HEK293 (cell line): ENCODE results near the gene NIN.
A peak's percentile ranks its signal among the peaks of the same experiment; 100 is the strongest.

Source experiments
- CTCF ChIA-PET: fragments of 350-600 bp; formaldehyde crosslinking; extraction: SDS; loops from one replicate; lab custom pipeline; 2021; ENCODE audit warnings: antibody characterized with exemption; lab: Yijun Ruan, JAX
- POLR2A ChIA-PET: fragments of 300-600 bp; formaldehyde crosslinking; extraction: SDS; loops from one replicate; lab custom pipeline; 2020; ENCODE audit warnings: antibody characterized with exemption, inconsistent platforms; lab: Yijun Ruan, JAX
- H3K27ac ChIP-seq: fragments of 200-500 bp; sonication (Bioruptor generic); 2 replicates; pipeline ENCODE4 v1.5.1; 2014; ENCODE audit warnings: low read depth, low read length, control low read depth, inconsistent platforms; ENCODE audit errors: extremely low read depth
- H3K36me3 ChIP-seq, 2 experiments: fragments of 200-500 bp in 1 of 2; sonication (Bioruptor generic) in 1 of 2; 1 replicate in 1 of 2; 2 replicates in 1 of 2; pipeline ENCODE4 v1.5.1; 2014 to 2017; ENCODE audit warnings: inconsistent platforms in 2 of 2, low read length in 2 of 2; ENCODE audit not compliant: control insufficient read depth in 2 of 2, insufficient read depth in 1 of 2
- H3K4me1 ChIP-seq: fragments of 200-500 bp; sonication (Bioruptor generic); 2 replicates; pipeline ENCODE4 v1.5.1; 2014; ENCODE audit warnings: mild to moderate bottlenecking, low read length, inconsistent platforms; ENCODE audit not compliant: control insufficient read depth, insufficient read depth
- H3K4me3 ChIP-seq: 2 replicates; pipeline ENCODE4 v1.5.1; 2011; ENCODE audit warnings: low read depth, mild to moderate bottlenecking, control low read depth, low read length, moderate library complexity
- H3K9me3 ChIP-seq: fragments of 200-500 bp; sonication (Bioruptor generic); 2 replicates; pipeline ENCODE4 v1.5.1; 2014; ENCODE audit warnings: low read depth, low read length, inconsistent platforms; ENCODE audit not compliant: control insufficient read depth, insufficient read depth
- EGR2 ChIP-seq: fragments of 450-650 bp; formaldehyde crosslinking; IDR thresholded peaks from 2 replicates; pipeline ENCODE4 v1.5.1; 2016; ENCODE audit warnings: low read depth, missing biosample characterization, missing genetic modification characterization
- GLIS1 ChIP-seq: fragments of 450-650 bp; formaldehyde crosslinking; IDR thresholded peaks from 2 replicates; pipeline ENCODE4 v1.5.1; 2016; ENCODE audit warnings: missing biosample characterization, missing genetic modification characterization
- GLIS2 ChIP-seq: fragments of 450-650 bp; formaldehyde crosslinking; IDR thresholded peaks from 2 replicates; pipeline ENCODE4 v1.5.1; 2016; ENCODE audit warnings: missing biosample characterization, missing genetic modification characterization
- KLF8 ChIP-seq: fragments of 450-650 bp; formaldehyde crosslinking; IDR thresholded peaks from 2 replicates; pipeline ENCODE4 v1.5.1; 2016; ENCODE audit warnings: missing biosample characterization, missing genetic modification characterization
- PATZ1 ChIP-seq: fragments of 450-650 bp; formaldehyde crosslinking; IDR thresholded peaks from 2 replicates; pipeline ENCODE4 v1.5.1; 2016; ENCODE audit warnings: missing biosample characterization, missing genetic modification characterization
- PBX3 ChIP-seq: sonication (generic); formaldehyde crosslinking; IDR thresholded peaks from 2 replicates; pipeline ENCODE4 v1.8.1; 2022; ENCODE audit warnings: mild to moderate bottlenecking, moderate library complexity, missing genetic modification reagents
- SALL2 ChIP-seq: fragments of 450-650 bp; formaldehyde crosslinking; IDR thresholded peaks from 2 replicates; pipeline ENCODE4 v1.5.0; 2017; ENCODE audit warnings: missing biosample characterization, mild to moderate bottlenecking, missing genetic modification characterization, borderline replicate concordance
- SCRT2 ChIP-seq: fragments of 450-650 bp; formaldehyde crosslinking; IDR thresholded peaks from 2 replicates; pipeline ENCODE4 v1.5.1; 2016; ENCODE audit warnings: missing biosample characterization, missing genetic modification characterization
- SP3 ChIP-seq: fragments of 450-650 bp; formaldehyde crosslinking; IDR thresholded peaks from 2 replicates; pipeline ENCODE4 v1.5.1; 2016; ENCODE audit warnings: missing biosample characterization, missing genetic modification characterization
- WT1 ChIP-seq: fragments of 450-650 bp; formaldehyde crosslinking; IDR thresholded peaks from 2 replicates; pipeline ENCODE4 v1.5.1; 2016; ENCODE audit warnings: missing biosample characterization, missing genetic modification characterization
- YY1 ChIP-seq: fragments of 450-650 bp; formaldehyde crosslinking; IDR thresholded peaks from 2 replicates; pipeline ENCODE4 v1.5.1; 2018; ENCODE audit warnings: missing biosample characterization, missing genetic modification characterization
- ZBTB17 ChIP-seq: fragments of 450-650 bp; formaldehyde crosslinking; IDR thresholded peaks from 2 replicates; pipeline ENCODE4 v1.5.1; 2016; ENCODE audit warnings: missing biosample characterization, missing genetic modification characterization
- ZBTB8A ChIP-seq: fragments of 450-650 bp; formaldehyde crosslinking; IDR thresholded peaks from 2 replicates; pipeline ENCODE4 v1.5.1; 2016; ENCODE audit warnings: missing biosample characterization, missing genetic modification characterization
- ZEB2 ChIP-seq: fragments of 450-650 bp; formaldehyde crosslinking; IDR thresholded peaks from 2 replicates; pipeline ENCODE4 v1.5.1; 2016; ENCODE audit warnings: missing biosample characterization, missing genetic modification characterization
- ZFP69B ChIP-seq: fragments of 450-650 bp; formaldehyde crosslinking; IDR thresholded peaks from 2 replicates; pipeline ENCODE4 v1.5.1; 2016; ENCODE audit warnings: missing biosample characterization, missing genetic modification characterization
- ZIC2 ChIP-seq: fragments of 450-650 bp; formaldehyde crosslinking; IDR thresholded peaks from 2 replicates; pipeline ENCODE4 v1.5.1; 2016; ENCODE audit warnings: missing biosample characterization, missing genetic modification characterization
- ZNF114 ChIP-seq: fragments of 450-650 bp; formaldehyde crosslinking; IDR thresholded peaks from 2 replicates; pipeline ENCODE4 v1.5.0; 2017; ENCODE audit warnings: missing biosample characterization, missing genetic modification characterization
- ZNF2 ChIP-seq: fragments of 450-650 bp; formaldehyde crosslinking; IDR thresholded peaks from 2 replicates; pipeline ENCODE4 v1.5.1; 2016; ENCODE audit warnings: missing biosample characterization, missing genetic modification characterization
- ZNF202 ChIP-seq: fragments of 450-650 bp; formaldehyde crosslinking; IDR thresholded peaks from 2 replicates; pipeline ENCODE4 v1.5.1; 2016; ENCODE audit warnings: missing biosample characterization, missing genetic modification characterization, borderline replicate concordance
- ZNF335 ChIP-seq: fragments of 450-650 bp; formaldehyde crosslinking; conservative IDR thresholded peaks from 2 replicates; pipeline ENCODE4 v1.5.1; 2016; ENCODE audit warnings: missing biosample characterization, missing genetic modification characterization
- ZNF426 ChIP-seq: fragments of 450-650 bp; formaldehyde crosslinking; IDR thresholded peaks from 2 replicates; pipeline ENCODE4 v1.5.1; 2017; ENCODE audit warnings: missing biosample characterization, missing genetic modification characterization, mild to moderate bottlenecking, inconsistent platforms, moderate library complexity
- ZNF433 ChIP-seq: fragments of 450-650 bp; formaldehyde crosslinking; IDR thresholded peaks from 2 replicates; pipeline ENCODE4 v1.5.1; 2016; ENCODE audit warnings: missing biosample characterization, missing genetic modification characterization, low read depth
- ZNF561 ChIP-seq: fragments of 450-650 bp; IDR thresholded peaks from 2 replicates; pipeline ENCODE4 v1.5.1; 2018; ENCODE audit warnings: missing biosample characterization, missing genetic modification characterization, borderline replicate concordance
- ZNF621 ChIP-seq: fragments of 450-650 bp; formaldehyde crosslinking; IDR thresholded peaks from 2 replicates; pipeline ENCODE4 v1.5.1; 2017; ENCODE audit warnings: missing biosample characterization, missing genetic modification characterization
- ZNF777 ChIP-seq: fragments of 450-650 bp; formaldehyde crosslinking; IDR thresholded peaks from 2 replicates; pipeline ENCODE4 v1.5.1; 2017; ENCODE audit warnings: missing biosample characterization, missing genetic modification characterization, borderline replicate concordance
- ZSCAN4 ChIP-seq: fragments of 450-650 bp; formaldehyde crosslinking; IDR thresholded peaks from 2 replicates; pipeline ENCODE4 v1.5.1; 2017; ENCODE audit warnings: missing biosample characterization, missing genetic modification characterization
- ZXDB ChIP-seq: fragments of 450-650 bp; formaldehyde crosslinking; IDR thresholded peaks from 2 replicates; pipeline ENCODE4 v1.5.1; 2016; ENCODE audit warnings: missing biosample characterization, missing genetic modification characterization
- TF ChIP-seq, protein P1 (sequence below): fragments of 450-650 bp; formaldehyde crosslinking; IDR thresholded peaks from 2 replicates; pipeline ENCODE4 v1.5.1; 2017; ENCODE audit warnings: missing biosample characterization, mild to moderate bottlenecking, missing genetic modification characterization, moderate library complexity

Gene NIN

GRCh38 chr14:50831726-50832168 is 785 bp upstream of the NIN start:
- peak overlapping the region; percentile 76 for H3K4me3 ChIP-seq
- ChIA-PET CTCF (interaction anchor here (0.7 to 0.9 kb wide), 2 partner anchors 8 to 29 kb away, joined by 3 read pairs; no protein-coding TSS in a partner anchor), POLR2A (no interaction called here)
- H3K36me3 ChIP-seq = no peaks in the 10 kb centered on the region; a peak in 1 of 3 replicates
- H3K9me3 ChIP-seq = no peaks in the 10 kb centered on the region
- H3K4me1 ChIP-seq = peaks cover 24% of the 10 kb centered on the region
- H3K27ac ChIP-seq = peak overlapping the region; percentile 97; the same call in 1 of the 2 replicates
- peak; percentile 42 for TF ChIP-seq SCRT2 (tag by site-specific recombination)
- no peak; the same call in 1 of the 2 replicates for TF ChIP-seq KLF8 (tag by site-specific recombination)
- TF ChIP-seq ZXDB (tag by site-specific recombination) = peak; percentile 3; the same call in 1 of the 2 replicates
- TF ChIP-seq ZBTB17 = peak; percentile 76; the same call in 1 of the 2 replicates

DNA sequence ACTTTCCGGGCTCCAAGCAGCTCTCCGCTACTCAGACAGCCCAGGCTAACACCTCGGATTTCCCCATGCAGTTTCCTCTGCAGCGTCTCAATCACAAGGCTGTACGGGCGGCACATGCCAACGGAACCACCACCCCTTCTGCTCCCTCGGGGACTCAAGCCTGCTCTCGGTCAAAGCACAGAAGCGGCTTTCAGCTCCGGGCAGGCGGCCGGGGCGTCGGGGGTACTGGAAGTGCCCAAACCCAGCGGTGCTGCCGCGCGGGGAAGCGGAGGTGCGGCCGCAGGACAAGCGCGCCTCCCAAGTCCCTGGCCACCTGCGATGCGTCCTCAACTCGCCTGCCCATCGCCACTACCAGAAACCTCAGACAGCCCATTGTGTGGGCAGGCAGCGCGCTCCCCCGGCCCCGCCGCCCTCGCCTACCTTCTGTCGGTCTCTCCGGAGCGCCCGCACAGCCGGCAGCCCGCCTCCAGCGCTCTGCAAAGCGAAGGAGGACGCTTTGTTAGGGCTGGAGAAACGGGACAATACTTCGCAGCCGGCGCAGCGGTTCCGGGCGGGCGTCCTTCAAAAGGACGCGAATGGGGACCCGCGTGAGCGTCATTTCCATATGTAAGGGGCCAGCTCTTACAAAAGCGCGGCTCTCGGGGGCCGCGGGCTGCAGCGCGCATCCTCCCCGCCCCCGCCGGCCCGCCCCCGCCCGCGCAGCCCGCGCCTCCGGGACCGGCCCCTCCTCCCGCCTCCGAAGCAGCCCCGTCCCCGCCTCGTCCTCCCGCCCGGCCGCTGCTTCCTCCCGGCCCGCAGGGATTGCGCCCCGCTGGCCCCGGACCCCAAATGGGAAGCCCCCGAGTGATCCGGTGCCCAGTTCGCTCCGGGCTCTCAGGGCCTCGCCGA is 674 bp downstream of the NIN start:
- Histone ChIP-seq H3K9me3 (no peaks in the 10 kb centered on the region), H3K4me3 (peak overlapping the region; percentile 76), H3K27ac (peak overlapping the region; percentile 97), H3K4me1 (peaks cover 30% of the 10 kb centered on the region), H3K36me3 (no peaks in the 10 kb centered on the region; a peak in 1 of 3 replicates)
- ChIA-PET CTCF (interaction anchor here (0.7 to 4.0 kb wide), 3 partner anchors 9 to 116 kb away, joined by 3 to 14 read pairs (median 4); no protein-coding TSS in a partner anchor), POLR2A (interaction anchor here (0.9 to 1.8 kb wide), 7 partner anchors 9 to 518 kb away, joined by 3 to 7 read pairs (median 4); partner anchors contain the start of genes DMAC2L, L2HGDH and PYGL)
- TF ChIP-seq GLIS2 (tag by site-specific recombination) (peak; percentile 80), PATZ1 (no peak; the same call in 1 of the 2 replicates), ZFP69B (tag by site-specific recombination) (0 out of 2 replicates have a peak, but pooled peaks have one; percentile 11), WT1 (tag by site-specific recombination) (0 out of 2 replicates have a peak, but pooled peaks have one; percentile 10), ZNF433 (tag by site-specific recombination) (no peak), YY1 (no peak), ZEB2 (tag by site-specific recombination) (no peak; the same call in 1 of the 2 replicates), ZNF426 (tag by site-specific recombination) (no peak), ZSCAN4 (tag by site-specific recombination) (no peak), ZNF2 (tag by site-specific recombination) (peak; percentile 86), ZNF114 (tag by site-specific recombination) (no peak), GLIS1 (tag by site-specific recombination) (0 out of 2 replicates have a peak, but pooled peaks have one; percentile 14), SALL2 (no peak), ZIC2 (tag by site-specific recombination) (peak; percentile 42), SP3 (tag by site-specific recombination) (peak; percentile 56), ZXDB (tag by site-specific recombination) (no peak; the same call in 1 of the 2 replicates), ZBTB8A (tag by site-specific recombination) (peak; percentile 32; the same call in 1 of the 2 replicates), EGR2 (tag by site-specific recombination) (peak; percentile 85), ZNF335 (tag by site-specific recombination) (peak; percentile 66), ZNF202 (tag by site-specific recombination) (no peak), ZNF777 (tag by site-specific recombination) (peak; percentile 55; the same call in 1 of the 2 replicates), ZNF561 (tag by site-specific recombination) (no peak), PBX3 (CRISPR knock-in tag) (0 out of 2 replicates have a peak, but pooled peaks have one; percentile 22), ZNF621 (tag by site-specific recombination) (no peak)
- TF ChIP-seq, protein P1, sequence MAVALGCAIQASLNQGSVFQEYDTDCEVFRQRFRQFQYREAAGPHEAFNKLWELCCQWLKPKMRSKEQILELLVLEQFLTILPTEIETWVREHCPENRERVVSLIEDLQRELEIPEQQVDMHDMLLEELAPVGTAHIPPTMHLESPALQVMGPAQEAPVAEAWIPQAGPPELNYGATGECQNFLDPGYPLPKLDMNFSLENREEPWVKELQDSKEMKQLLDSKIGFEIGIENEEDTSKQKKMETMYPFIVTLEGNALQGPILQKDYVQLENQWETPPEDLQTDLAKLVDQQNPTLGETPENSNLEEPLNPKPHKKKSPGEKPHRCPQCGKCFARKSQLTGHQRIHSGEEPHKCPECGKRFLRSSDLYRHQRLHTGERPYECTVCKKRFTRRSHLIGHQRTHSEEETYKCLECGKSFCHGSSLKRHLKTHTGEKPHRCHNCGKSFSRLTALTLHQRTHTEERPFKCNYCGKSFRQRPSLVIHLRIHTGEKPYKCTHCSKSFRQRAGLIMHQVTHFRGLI (tag by site-specific recombination) = peak; percentile 11; the same call in 1 of the 2 replicates
